Gastroesophageal sphincter (tissue), 4 donors: ENCODE data around the gene PDE4A. TPM values are rescaled to one million over a fixed set of nuclear protein-coding genes. Genes with fewer than 3 reads are reported as not detected.

Source experiments
- ATAC-seq: fragments of 150-250 bp; one replicate; pipeline ENCODE4 v1.9.1; 2016; ENCODE audit warnings: mild to moderate bottlenecking, moderate library complexity
- H3K27ac ChIP-seq, 4 donors: fragments of 200-600 bp; sonication (generic) in 3 of 4; 1 replicate in 3 of 4; 2 replicates in 1 of 4; pipeline ENCODE4 v1.5.1; 2016 to 2019
- H3K27me3 ChIP-seq: fragments of 200-600 bp; sonication (generic); one replicate; pipeline ENCODE4 v1.5.1; 2019
- H3K36me3 ChIP-seq, 2 donors: fragments of 200-600 bp; sonication (generic); one replicate each; pipeline ENCODE4 v1.5.1; 2019; ENCODE audit warnings: control low read depth in 1 of 2
- H3K4me1 ChIP-seq, 3 donors: fragments of 200-600 bp; sonication (generic); 1 replicate in 2 of 3; 2 replicates in 1 of 3; pipeline ENCODE4 v1.5.1; 2016 to 2019; ENCODE audit warnings: control low read depth in 2 of 3
- H3K4me3 ChIP-seq, 2 donors: fragments of 200-600 bp; sonication (generic); one replicate each; pipeline ENCODE4 v1.5.1; 2019; ENCODE audit warnings: mild to moderate bottlenecking in 1 of 2, moderate library complexity in 1 of 2
- H3K9me3 ChIP-seq, 3 donors: fragments of 200-600 bp; sonication (generic); one replicate each; pipeline ENCODE4 v1.5.1; 2017 to 2019; ENCODE audit warnings: control low read depth in 2 of 3
- CTCF ChIP-seq, 4 experiments: fragments of 200-600 bp in 2 of 4; fragments of 450-650 bp in 2 of 4; sonication (generic) in 1 of 4; IDR thresholded peaks; one replicate each; pipeline ENCODE4 v1.5.1; 2017 to 2019; ENCODE audit warnings: antibody characterized with exemption in 4 of 4, mild to moderate bottlenecking in 2 of 4, moderate library complexity in 2 of 4
- EP300 ChIP-seq: sonication (generic); formaldehyde crosslinking; IDR thresholded peaks from one replicate; pipeline ENCODE4 v1.6.1; 2017; ENCODE audit warnings: antibody characterized with exemption, mild to moderate bottlenecking
- POLR2A ChIP-seq, 2 donors: fragments of 450-650 bp; IDR thresholded peaks; one replicate each; pipeline ENCODE4 v1.6.1; 2017; ENCODE audit warnings: antibody characterized with exemption in 2 of 2, mild to moderate bottlenecking in 2 of 2, moderate library complexity in 1 of 2
- POLR2AphosphoS5 ChIP-seq: sonication (generic); formaldehyde crosslinking; IDR thresholded peaks from one replicate; pipeline ENCODE4 v1.6.1; 2017; ENCODE audit warnings: antibody characterized with exemption
- WGBS, 2 donors: methylation state at CpG; one replicate each; pipeline ENCODE4 v1.1.5; 2018; ENCODE audit warnings: low coverage in 1 of 2; 5-methylcytosine and 5-hydroxymethylcytosine counted together
- total RNA-seq, 4 donors: library from RNA; depleted of rRNA; stranded (reverse); fragments of >200 nt; gene quantifications; one replicate each; pipeline ENCODE4 v1.1.0, GENCODE V29; 2016

PDE4A gene
- total RNA-seq, 4 donors from 2014 or later, result 7.3 to 22.5 (median 10.0) TPM

- peak overlapping the region in 3 of 4 donors; percentile 41 to 79 (median 66) for H3K27ac ChIP-seq
- peak; percentile 70 for ATAC-seq
- H3K9me3 ChIP-seq, result no peaks in the 10 kb centered on the region
- peaks cover 27% of the 10 kb centered on the region for H3K27me3 ChIP-seq
- H3K4me1 ChIP-seq, result peaks cover 0 to 37% (median 11%) of the 10 kb centered on the region in 3 donors
- TF ChIP-seq CTCF (IDR thresholded peaks at IDR 0.05), result no peak
- TF ChIP-seq POLR2A (IDR thresholded peaks at IDR 0.05), result no peak
- no peak for TF ChIP-seq POLR2AphosphoS5
- peak overlapping the region; percentile 55 to 73 for H3K4me3 ChIP-seq
- 0% methylated on average over 1 of the region's 64 CpGs; no CpG with 5 or more reads in 1 of the 2 donors for WGBS, 2 donors
- H3K36me3 ChIP-seq, result no peaks in the 10 kb centered on the region
Observed at GRCh38 chr19:10431943-10432735, 11.8 kb downstream of the PDE4A start.

GRCh38 chr19:10432736-10433130 lies 12.4 kb downstream of the PDE4A start:
- ATAC-seq, result no peak
- WGBS, 2 donors, result no CpG with 5 or more reads among the region's 2 CpGs
- peaks cover 0 to 37% (median 11%) of the 10 kb centered on the region in 3 donors for H3K4me1 ChIP-seq
- no peak for TF ChIP-seq POLR2AphosphoS5
- no peak for TF ChIP-seq EP300
- TF ChIP-seq POLR2A (IDR thresholded peaks at IDR 0.05), result no peak
- no peak for TF ChIP-seq CTCF (IDR thresholded peaks at IDR 0.05)
- H3K27ac ChIP-seq, result peak overlapping the region in 2 of 4 donors; percentile 66 to 79
- H3K9me3 ChIP-seq, result no peaks in the 10 kb centered on the region
- H3K27me3 ChIP-seq, result peaks cover 25% of the 10 kb centered on the region
- H3K4me3 ChIP-seq, result peak overlapping the region in 1 of 2 donors; percentile 73
- no peaks in the 10 kb centered on the region for H3K36me3 ChIP-seq

GRCh38 chr19:10433131-10433536 lies 12.8 kb downstream of the PDE4A start:
- TF ChIP-seq POLR2A (IDR thresholded peaks at IDR 0.05) (no peak), CTCF (IDR thresholded peaks at IDR 0.05) (no peak), POLR2AphosphoS5 (no peak)
- Histone ChIP-seq H3K36me3 (no peaks in the 10 kb centered on the region), H3K9me3 (no peaks in the 10 kb centered on the region), H3K4me1 (peaks cover 0 to 37% (median 11%) of the 10 kb centered on the region in 3 donors), H3K27me3 (peaks cover 25% of the 10 kb centered on the region), H3K4me3 (peak overlapping the region in 1 of 2 donors; percentile 73), H3K27ac (no peak overlapping the region)
- no CpG with 5 or more reads among the region's 10 CpGs for WGBS, 2 donors
- no peak for ATAC-seq

- WGBS, 2 donors, result 85 to 88% methylated on average over 2 to 4 of the region's 5 CpGs
- Histone ChIP-seq H3K36me3 (peaks cover 0 to 13% of the 10 kb centered on the region in 2 donors), H3K4me3 (no peak overlapping the region), H3K9me3 (no peaks in the 10 kb centered on the region), H3K27ac (no peak overlapping the region), H3K27me3 (no peaks in the 10 kb centered on the region), H3K4me1 (no peaks in the 10 kb centered on the region)
- no peak for TF ChIP-seq POLR2A (IDR thresholded peaks at IDR 0.05)
- ATAC-seq, result no peak
Observed at GRCh38 chr19:10439588-10439987, 19.2 kb downstream of the PDE4A start.

- no peak for ATAC-seq
- no peaks in the 10 kb centered on the region for H3K4me1 ChIP-seq
- no peak overlapping the region for H3K4me3 ChIP-seq
- no peaks in the 10 kb centered on the region for H3K9me3 ChIP-seq
- H3K27me3 ChIP-seq, result no peaks in the 10 kb centered on the region
- WGBS, 2 donors, result 93 to 94% methylated on average over 3 of the region's 3 CpGs
- no peak for TF ChIP-seq CTCF (IDR thresholded peaks at IDR 0.05)
- TF ChIP-seq POLR2AphosphoS5, result no peak
- TF ChIP-seq EP300, result no peak
- no peak for TF ChIP-seq POLR2A (IDR thresholded peaks at IDR 0.05)
- H3K27ac ChIP-seq, result no peak overlapping the region
- H3K36me3 ChIP-seq, result peaks cover 0 to 27% of the 10 kb centered on the region in 2 donors
Observed at GRCh38 chr19:10442698-10443097, 22.4 kb downstream of the PDE4A start.
